Regular cardiac myocyte (primary cell): ENCODE measurements around the gene TAC3. TPM values are rescaled to one million over a fixed set of nuclear protein-coding genes. Genes with fewer than 3 reads are reported as not detected.

Experiments used
- total RNA-seq: library from RNA; depleted of rRNA; stranded (reverse); fragments of >200 nt; gene quantifications from 2 replicates; pipeline ENCODE4 v1.2.3, GENCODE V29; 2014

The TAC3 gene
- total RNA-seq, result 2.8 TPM in 1 of 2 replicates, not detected in the other

GRCh38 chr12:57016348-57016747 lies at the start of gene TAC3:
Gene TAC3, minus strand, starts transcription at chr12:57016529. Its CDS starts 732 bp downstream, at chr12:57015797.

GRCh38 chr12:57049890-57050289 lies 33.6 kb upstream of the TAC3 start, which contains the start of gene MYO1A:
Gene MYO1A, minus strand, starts transcription at chr12:57050129. Its CDS starts 1,806 bp downstream, at chr12:57048323.

GRCh38 chr12:57005980-57006808 lies 10.1 kb downstream of the TAC3 start, which contains the start of gene ZBTB39:
Gene ZBTB39, minus strand, starts transcription at chr12:57006546. Its CDS starts 1,629 bp downstream, at chr12:57004917.

Other genes with a start within 250 kb of the TAC3 start
- gene SDR9C7, start 82.1 kb downstream of the TAC3 start, total RNA-seq, result not detected in 2 replicates
- under 0.01 TPM in 2 replicates for gene RDH16, start 58.9 kb downstream of the TAC3 start, total RNA-seq
- gene ZBTB39, start 10.0 kb downstream of the TAC3 start, total RNA-seq, result 2.5 and 3.8 TPM in 2 replicates
- under 0.01 TPM in 1 of 2 replicates, not detected in the other for gene MYO1A, start 33.6 kb upstream of the TAC3 start, total RNA-seq
- gene NEMP1, start 62.3 kb upstream of the TAC3 start, total RNA-seq, result 4.8 and 13.2 TPM in 2 replicates
- 49.6 and 63.6 TPM in 2 replicates for gene NAB2, start 72.6 kb upstream of the TAC3 start, total RNA-seq
- 56.0 and 58.1 TPM in 2 replicates for gene STAT6, start 94.8 kb upstream of the TAC3 start, total RNA-seq
- gene LRP1, start 112.0 kb upstream of the TAC3 start, total RNA-seq, result 202 and 326 TPM in 2 replicates
- gene LRP1-AS, start 131.1 kb upstream of the TAC3 start, total RNA-seq, result 0.19 TPM in 1 of 2 replicates, not detected in the other
- 4.4 and 9.6 TPM in 2 replicates for gene NXPH4, start 200.3 kb upstream of the TAC3 start, total RNA-seq
- gene SHMT2, start 213.2 kb upstream of the TAC3 start, total RNA-seq, result 174 and 252 TPM in 2 replicates
- 0.19 and 1.1 TPM in 2 replicates for gene STAC3, start 234.7 kb upstream of the TAC3 start, total RNA-seq